Peyer's patch (tissue), 4 donors: Measurements from ENCODE around the gene LIMA1. TPM values are rescaled to one million over a fixed set of nuclear protein-coding genes. Genes with fewer than 3 reads are reported as not detected.
A peak's percentile ranks its signal among the peaks of the same experiment; 100 is the strongest.

Experiments used
- DNase-seq, 3 donors: peaks; one replicate each; pipeline ENCODE4 v3.0.0-alpha.2; 2017 to 2019
- H3K27ac ChIP-seq, 4 donors: fragments of 200-600 bp; sonication (generic); one replicate each; pipeline ENCODE4 v1.5.1; 2016 to 2019
- H3K27me3 ChIP-seq, 2 donors: fragments of 200-600 bp; sonication (generic); one replicate each; pipeline ENCODE4 v1.5.1; 2019
- H3K36me3 ChIP-seq, 3 donors: fragments of 200-600 bp; sonication (generic); one replicate each; pipeline ENCODE4 v1.5.1; 2016 to 2019
- H3K4me1 ChIP-seq, 4 donors: fragments of 200-600 bp; sonication (generic); one replicate each; pipeline ENCODE4 v1.5.1; 2016 to 2019
- H3K4me3 ChIP-seq, 4 donors: fragments of 200-600 bp; sonication (generic); 1 replicate in 3 of 4; 2 replicates in 1 of 4; pipeline ENCODE4 v1.5.1; 2016 to 2019; ENCODE audit warnings: mild to moderate bottlenecking in 1 of 4
- H3K9me3 ChIP-seq, 4 donors: fragments of 200-600 bp; sonication (generic); one replicate each; pipeline ENCODE4 v1.5.1; 2016 to 2019; ENCODE audit warnings: mild to moderate bottlenecking in 1 of 4
- CTCF ChIP-seq, 6 experiments: fragments of 450-650 bp in 4 of 6; fragments of 200-600 bp in 2 of 6; sonication (generic) in 1 of 6; IDR thresholded peaks; one replicate each; pipeline ENCODE4 v1.5.1; 2017 to 2019; ENCODE audit warnings: antibody characterized with exemption in 6 of 6, mild to moderate bottlenecking in 3 of 6, moderate library complexity in 1 of 6
- POLR2A ChIP-seq, 2 donors: fragments of 450-650 bp; IDR thresholded peaks; one replicate each; pipeline ENCODE4 v1.5.1; 2017; ENCODE audit warnings: antibody characterized with exemption in 2 of 2, mild to moderate bottlenecking in 2 of 2, moderate library complexity in 2 of 2
- total RNA-seq, 4 donors: library from RNA; depleted of rRNA; stranded (reverse); fragments of >200 nt; gene quantifications; one replicate each; pipeline ENCODE4 v1.1.0, GENCODE V29; 2016

Gene LIMA1
- total RNA-seq, 4 donors from 2014 or later = 253 to 280 (median 274) TPM

DNA sequence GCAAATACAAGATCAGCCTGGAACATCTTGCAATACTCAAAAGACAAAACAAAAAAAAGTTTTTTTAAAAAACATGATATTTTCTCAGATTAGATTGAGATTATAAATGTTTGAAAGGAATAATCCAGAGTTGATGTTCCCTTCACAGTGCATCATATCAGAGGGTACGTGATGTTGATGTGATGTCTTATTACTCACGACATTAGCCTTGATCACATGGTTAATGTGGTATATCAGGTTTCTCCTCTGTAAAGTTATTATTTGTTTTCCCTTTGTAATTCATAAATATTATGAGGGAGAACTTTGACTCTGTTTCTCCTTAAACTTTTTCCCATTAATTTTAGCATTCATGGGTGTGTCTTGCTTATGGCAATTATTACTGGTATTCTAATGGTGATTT lies 26.6 kb downstream of the LIMA1 start:
- Histone ChIP-seq H3K27me3 (no peaks in the 10 kb centered on the region), H3K36me3 (no peaks in the 10 kb centered on the region), H3K4me1 (peaks cover 0 to 63% (median 0%) of the 10 kb centered on the region in 4 donors), H3K4me3 (no peak overlapping the region), H3K9me3 (no peaks in the 10 kb centered on the region), H3K27ac (peak overlapping the region in 1 of 4 donors; percentile 61)
- DNase-seq = no peak
- TF ChIP-seq CTCF (IDR thresholded peaks at IDR 0.05) (no peak), POLR2A (IDR thresholded peaks at IDR 0.05) (no peak)

- no peak overlapping the region for H3K4me3 ChIP-seq
- no peak for DNase-seq
- peaks cover 0 to 61% (median 0%) of the 10 kb centered on the region in 4 donors for H3K4me1 ChIP-seq
- no peaks in the 10 kb centered on the region for H3K27me3 ChIP-seq
- no peak for TF ChIP-seq POLR2A (IDR thresholded peaks at IDR 0.05)
- no peak for TF ChIP-seq CTCF (IDR thresholded peaks at IDR 0.05)
- H3K9me3 ChIP-seq = no peaks in the 10 kb centered on the region
- H3K27ac ChIP-seq = peak overlapping the region in 3 of 4 donors; percentile 40 to 87 (median 77)
- H3K36me3 ChIP-seq = peaks cover 0 to 5% (median 0%) of the 10 kb centered on the region in 3 donors
These were observed 30.2 kb downstream of the LIMA1 start for GRCh38 chr12:50252977-50253602.

DNA sequence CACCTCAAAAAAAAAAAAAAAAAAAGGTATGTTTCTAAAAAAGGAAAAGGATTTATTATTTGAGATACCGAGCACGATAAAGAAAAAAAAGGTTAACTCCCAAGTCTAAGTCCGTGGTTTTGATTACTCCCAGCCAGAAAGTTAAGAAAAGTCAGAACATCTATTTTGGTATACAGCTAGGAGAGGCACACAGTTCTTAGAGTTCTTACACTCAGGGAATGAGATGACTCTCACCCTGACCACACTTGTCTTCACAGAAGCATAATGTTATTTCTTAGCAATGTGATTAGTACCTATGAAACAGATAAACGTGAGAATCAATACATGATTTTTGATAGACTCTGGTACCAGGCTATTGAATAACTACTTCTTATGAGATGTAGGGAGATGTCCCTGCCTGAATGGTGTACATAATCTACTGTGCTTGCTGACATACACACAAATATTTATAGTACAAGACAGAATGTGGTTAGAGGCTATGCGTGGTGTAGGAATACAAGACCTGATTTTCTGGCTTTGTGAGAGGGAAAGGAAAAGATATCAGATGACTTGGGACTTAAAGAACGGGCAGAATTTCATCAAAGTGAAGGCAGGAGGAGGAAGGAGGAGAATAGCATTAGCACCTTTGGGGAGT lies 31.6 kb downstream of the LIMA1 start:
- no peaks in the 10 kb centered on the region for H3K9me3 ChIP-seq
- peaks cover 0 to 58% (median 1%) of the 10 kb centered on the region in 4 donors for H3K4me1 ChIP-seq
- H3K27me3 ChIP-seq = no peaks in the 10 kb centered on the region
- no peak for DNase-seq
- no peak overlapping the region for H3K4me3 ChIP-seq
- TF ChIP-seq CTCF (IDR thresholded peaks at IDR 0.05) (no peak), POLR2A (IDR thresholded peaks at IDR 0.05) (no peak)
- H3K27ac ChIP-seq = peak overlapping the region in 3 of 4 donors; percentile 16 to 79 (median 75)
- H3K36me3 ChIP-seq = peaks cover 0 to 13% (median 0%) of the 10 kb centered on the region in 3 donors

- no peak for TF ChIP-seq CTCF (IDR thresholded peaks at IDR 0.05)
- no peak for TF ChIP-seq POLR2A (IDR thresholded peaks at IDR 0.05)
- Histone ChIP-seq H3K27ac (peak overlapping the region in 3 of 4 donors; percentile 44 to 80 (median 75)), H3K36me3 (peaks cover 0 to 18% (median 0%) of the 10 kb centered on the region in 3 donors), H3K4me3 (no peak overlapping the region), H3K9me3 (no peaks in the 10 kb centered on the region), H3K4me1 (peaks cover 0 to 63% (median 1%) of the 10 kb centered on the region in 4 donors), H3K27me3 (no peaks in the 10 kb centered on the region)
- DNase-seq = no peak
These were observed 33.7 kb downstream of the LIMA1 start for GRCh38 chr12:50249464-50250182.

DNA sequence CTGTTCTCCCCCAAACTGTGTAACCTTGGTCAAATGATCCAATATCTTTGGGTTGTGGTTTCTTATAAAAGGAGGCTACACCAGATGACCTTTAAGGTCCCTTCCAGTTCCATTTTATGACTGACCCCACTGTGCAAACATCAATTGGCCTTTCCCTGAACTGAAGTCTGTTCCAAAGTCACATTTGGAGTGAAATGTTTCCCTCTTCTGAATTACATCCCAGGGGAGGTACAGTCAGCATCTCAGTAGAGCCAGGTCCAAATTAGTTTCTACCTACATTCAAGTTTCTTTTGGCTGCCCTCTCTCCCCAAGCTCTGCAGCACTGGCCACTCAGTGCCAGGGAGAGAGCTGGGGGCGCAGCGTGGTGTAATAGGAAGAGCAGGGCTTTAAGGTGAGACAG lies 34.4 kb downstream of the LIMA1 start:
- Histone ChIP-seq H3K36me3 (peaks cover 0 to 18% (median 0%) of the 10 kb centered on the region in 3 donors), H3K4me1 (peaks cover 0 to 63% (median 1%) of the 10 kb centered on the region in 4 donors), H3K9me3 (no peaks in the 10 kb centered on the region), H3K27ac (peak overlapping the region in 3 of 4 donors; percentile 20 to 80 (median 75)), H3K4me3 (no peak overlapping the region), H3K27me3 (no peaks in the 10 kb centered on the region)
- TF ChIP-seq POLR2A (IDR thresholded peaks at IDR 0.05) = no peak
- TF ChIP-seq CTCF (IDR thresholded peaks at IDR 0.05) = no peak
- DNase-seq = no peak
